GM12878 (cell line): ENCODE data around the gene CNDP1. TPM values are rescaled to one million over a fixed set of nuclear protein-coding genes. Genes with fewer than 3 reads are reported as not detected.

Source experiments
- ATAC-seq: fragments of 200-7000 bp; cut with Tn5 transposase; 3 replicates; pipeline ENCODE4 v1.9.1; 2020; ENCODE audit warnings: mild to moderate bottlenecking, moderate library complexity
- BruUV-seq: library from RNA; stranded (reverse); fragments of 400-500 nt; replicated peaks from 2 replicates; lab custom pipeline; 2021; lab: Mats Ljungman, UMichigan
- CTCF ChIA-PET: fragments of 300-600 bp; sonication (Branson Sonifier 250); formaldehyde crosslinking; extraction: SDS; loops from one replicate; lab custom pipeline; 2021; ENCODE audit warnings: inconsistent platforms; lab: Yijun Ruan, JAX
- POLR2A ChIA-PET: fragments of 350-600 bp; formaldehyde crosslinking; extraction: SDS; loops from one replicate; lab custom pipeline; 2021; ENCODE audit warnings: inconsistent platforms; lab: Charles Lee
- RAD21 ChIA-PET: fragments of 300-600 bp; sonication (Branson Sonifier 250); formaldehyde crosslinking; loops from one replicate; lab custom pipeline; 2023; ENCODE audit warnings: antibody characterized with exemption; ENCODE audit not compliant: unreplicated experiment; lab: Charles Lee
- SMC1A ChIA-PET: fragments of 300-600 bp; sonication (Branson Sonifier 250); formaldehyde crosslinking; loops from one replicate; lab custom pipeline; 2023; ENCODE audit not compliant: unreplicated experiment, uncharacterized antibody; lab: Charles Lee
- DNase-seq: peaks from one replicate; pipeline ENCODE4 v3.0.0-alpha.2; 2011; ENCODE audit warnings: low read depth, low spot score
- FAIRE-seq: peaks from 3 replicates; lab custom pipeline; 2011; peaks lifted over from hg19 to GRCh38; lab: Jason Lieb, UNC
- H2AFZ ChIP-seq: 2 replicates; pipeline ENCODE4 v1.6.0; 2011; ENCODE audit warnings: low read depth, low read length, control low read depth; ENCODE audit not compliant: control insufficient read depth
- H3K27ac ChIP-seq: 2 replicates; pipeline ENCODE4 v1.5.1; 2011; ENCODE audit warnings: control low read depth; ENCODE audit not compliant: control insufficient read depth, insufficient read depth
- H3K27me3 ChIP-seq, 2 experiments: replicated peaks in 1 of 2; 2 replicates each; pipeline versions ENCODE4 v1.6.0 to v1.6.1; 2011; ENCODE audit warnings: low read length in 1 of 2; ENCODE audit not compliant: control insufficient read depth in 2 of 2, insufficient read depth in 2 of 2
- H3K36me3 ChIP-seq, 2 experiments: 2 replicates each; pipeline ENCODE4 v1.5.1; 2011; ENCODE audit warnings: low read length in 1 of 2; ENCODE audit not compliant: control insufficient read depth in 2 of 2, insufficient read depth in 2 of 2
- H3K4me1 ChIP-seq: 2 replicates; pipeline ENCODE4 v1.6.1; 2011; ENCODE audit warnings: mild to moderate bottlenecking, low read length, moderate library complexity, mixed read lengths; ENCODE audit not compliant: control insufficient read depth, insufficient read depth
- H3K4me2 ChIP-seq: 2 replicates; pipeline ENCODE4 v1.6.0; 2011; ENCODE audit warnings: control low read depth; ENCODE audit not compliant: control insufficient read depth, insufficient read depth
- H3K4me3 ChIP-seq: fragments of 200-600 bp; sonication (generic); 2 replicates; pipeline ENCODE4 v1.5.1; 2016
- H3K79me2 ChIP-seq: 2 replicates; pipeline ENCODE4 v1.6.0; 2011; ENCODE audit warnings: low read length; ENCODE audit not compliant: control insufficient read depth, insufficient read depth
- H3K9ac ChIP-seq: 2 replicates; pipeline ENCODE4 v1.8.0; 2011; ENCODE audit warnings: low read length, control low read depth, mixed read lengths; ENCODE audit not compliant: control insufficient read depth, insufficient read depth
- H3K9me3 ChIP-seq: replicated peaks from 3 replicates; pipeline ENCODE4 v1.5.1; 2011; ENCODE audit warnings: mild to moderate bottlenecking, low read length; ENCODE audit not compliant: control insufficient read depth, insufficient read depth
- H4K20me1 ChIP-seq: 2 replicates; pipeline ENCODE4 v1.6.0; 2011; ENCODE audit not compliant: control insufficient read depth, insufficient read depth
- CBX5 ChIP-seq: sonication (generic); IDR thresholded peaks from 2 replicates; pipeline ENCODE4 v1.6.1; 2016; ENCODE audit warnings: low read depth, moderate library complexity, mild to moderate bottlenecking, inconsistent platforms
- CEBPZ ChIP-seq: fragments of 150-350 bp; IDR thresholded peaks from 2 replicates; pipeline ENCODE4 v1.6.1; 2016; ENCODE audit warnings: low read depth, low read length
- HDGF ChIP-seq: fragments of 450-650 bp; IDR thresholded peaks from 2 replicates; pipeline ENCODE4 v1.6.1; 2016; ENCODE audit warnings: antibody characterized with exemption
- IKZF2 ChIP-seq, 2 experiments: fragments of 450-650 bp; IDR thresholded peaks; 2 replicates each; pipeline ENCODE4 v1.6.1; 2017; ENCODE audit warnings: mild to moderate bottlenecking in 2 of 2, moderate library complexity in 2 of 2
- RB1 ChIP-seq: fragments of 450-650 bp; formaldehyde crosslinking; IDR thresholded peaks from 2 replicates; pipeline ENCODE4 v1.6.1; 2017; ENCODE audit warnings: mild to moderate bottlenecking, borderline replicate concordance
- RFX5 ChIP-seq: IDR thresholded peaks from 2 replicates; pipeline ENCODE4 v1.6.1; 2011; ENCODE audit warnings: low read depth, low read length, improper control_type of control experiment
- SIN3A ChIP-seq: IDR thresholded peaks from 2 replicates; pipeline ENCODE4 v1.6.1; 2012; ENCODE audit warnings: low read depth, low read length, improper control_type of control experiment
- SMARCA5 ChIP-seq: fragments of 450-650 bp; IDR thresholded peaks from 2 replicates; pipeline ENCODE4 v1.6.1; 2017; ENCODE audit warnings: mild to moderate bottlenecking
- SP1 ChIP-seq: IDR thresholded peaks from one replicate; pipeline ENCODE4 v1.6.1; 2011; ENCODE audit warnings: low read depth, low read length
- whole genome bisulfite sequencing: methylation state at CpG from one replicate; pipeline ENCODE4 v1.1.6; 2016; ENCODE audit warnings: low lambda C conversion rate; ENCODE audit not compliant: insufficient replicate concordance, insufficient coverage; ENCODE audit errors: missing lambda C conversion rate; 5-methylcytosine and 5-hydroxymethylcytosine counted together
- in situ Hi-C: fragments of 300-500 bp; cut with MboI; formaldehyde crosslinking; loops from 9 replicates; pipeline ENCODE4 v1.14.3; 2018; ENCODE audit warnings: mixed read lengths
- intact Hi-C: fragments of 100-400 bp; cut with micrococcal nuclease; formaldehyde crosslinking; loops from one replicate; pipeline ENCODE4 v1.14.2; 2022; ENCODE audit not compliant: unreplicated experiment
- polyA plus RNA-seq, 11 experiments: library from polyadenylated mRNA; depleted of rRNA in 4 of 11; unstranded in 6 of 11; stranded (reverse) in 5 of 11; fragments of >200 nt; fragmentation: Nextera tagmentation in 4 of 11; fragmentation: Illumina TruSeq in 1 of 11; extraction: Ambion mirVana in 4 of 11; extraction: Trizol in 1 of 11; gene quantifications; 1 replicate in 1 of 11; 2 replicates in 10 of 11; pipeline versions ENCODE4 v1.2.1 to v1.2.3, GENCODE V29; 2011 to 2016; ENCODE audit warnings: inconsistent platforms in 2 of 11, missing spikeins in 2 of 11, low read depth in 1 of 11
- total RNA-seq, 4 experiments: library from RNA; depleted of rRNA in 3 of 4; stranded (reverse); fragments of >200 nt in 3 of 4; fragmentation: Illumina TruSeq in 1 of 4; extraction: Trizol in 1 of 4; gene quantifications; 2 replicates each; pipeline versions ENCODE4 v1.2.1 to v1.2.3, GENCODE V29; 2013 to 2021

The CNDP1 gene
- total and polyA plus RNA-seq, 10 of the 15 experiments (the other 5 are each of a cell fraction or from before 2014, with no cell fraction given), result 0.04 to 0.05 TPM; not detected in 8

GRCh38 chr18:74547860-74548259 is 13.6 kb downstream of the CNDP1 start:
- Histone ChIP-seq H3K4me2 (no peak overlapping the region), H3K9me3 (peaks cover 5% of the 10 kb centered on the region; the same call in 1 of the 3 replicates), H3K9ac (no peak overlapping the region), H3K27me3 (no peaks in the 10 kb centered on the region), H2AFZ (no peak overlapping the region), H3K79me2 (no peaks in the 10 kb centered on the region), H4K20me1 (no peaks in the 10 kb centered on the region), H3K4me3 (no peak overlapping the region), H3K27ac (no peak overlapping the region), H3K36me3 (no peaks in the 10 kb centered on the region), H3K4me1 (0 out of 2 replicates have a peak, but pooled peaks cover 5% of the 10 kb centered on the region)
- CTCF ChIA-PET, result interaction anchor here (1.6 kb wide), 2 partner anchors 9 to 195 kb away, joined by 3 to 6 read pairs; no protein-coding TSS in a partner anchor
- no TSS peak for BruUV-seq
- in situ Hi-C loops (no loop called here), intact Hi-C loops (no loop called here)
- WGBS, result 61% methylated on average over 7 of the region's 7 CpGs
- RAD21 ChIA-PET, result no interaction called here
- TF ChIP-seq SIN3A, result no peak
- FAIRE-seq, result no peak
- DNase-seq, result no peak
- ATAC-seq, result no peak
- SMC1A ChIA-PET, result no interaction called here
- POLR2A ChIA-PET, result interaction anchor here (0.6 kb wide), 1 partner anchor 12 kb away, joined by 3 read pairs; no protein-coding TSS in a partner anchor

DNA sequence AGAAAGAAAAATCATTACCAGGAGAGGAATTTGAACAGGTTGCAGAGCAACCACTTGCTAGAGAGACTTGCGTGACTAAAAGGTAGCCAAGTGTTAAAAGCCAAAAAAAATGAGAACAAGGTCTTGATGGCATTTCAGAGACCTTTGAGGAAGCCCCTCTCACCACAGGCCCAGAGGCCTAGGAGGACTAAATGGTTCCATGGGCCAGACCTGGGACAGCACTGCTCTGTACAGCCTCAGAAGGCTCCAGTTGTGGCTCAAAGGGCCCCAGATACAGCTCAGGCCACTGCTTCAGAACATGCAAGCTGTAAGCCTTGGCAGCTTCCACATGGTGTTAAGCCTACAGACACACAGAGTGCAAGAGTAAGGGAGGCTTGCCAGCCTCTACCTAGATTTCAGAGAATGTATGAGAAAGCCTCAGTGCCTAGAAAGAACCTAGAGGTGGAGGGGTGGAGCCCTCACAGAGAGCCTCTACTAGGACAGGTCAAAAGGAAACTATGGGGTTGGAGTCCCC is 15.3 kb downstream of the CNDP1 start:
- Histone ChIP-seq H3K27me3 (no peaks in the 10 kb centered on the region), H3K36me3 (no peaks in the 10 kb centered on the region), H3K4me3 (no peak overlapping the region), H3K27ac (no peak overlapping the region), H4K20me1 (no peaks in the 10 kb centered on the region), H3K4me1 (0 out of 2 replicates have a peak, but pooled peaks cover 5% of the 10 kb centered on the region)
- FAIRE-seq, result no peak
- DNase-seq, result no peak
- ChIA-PET SMC1A (interaction anchor here (0.6 to 0.9 kb wide), 3 partner anchors 131 to 1792 kb away, joined by 3 read pairs; no protein-coding TSS in a partner anchor), RAD21 (interaction anchor here (1.0 kb wide), 1 partner anchor 197 kb away, joined by 4 read pairs; no protein-coding TSS in a partner anchor), POLR2A (no interaction called here)
- in situ Hi-C loops (loop anchor here (5.0 kb wide), 2 partner anchors 197 to 352 kb away; no protein-coding TSS in a partner anchor), intact Hi-C loops (loop anchor here (5.0 kb wide), 1 partner anchor 507 kb away; no protein-coding TSS in a partner anchor)
- no peak for ATAC-seq
- TF ChIP-seq IKZF2 (IDR thresholded peaks at IDR 0.05) (no peak), SMARCA5 (no peak), CEBPZ (peak; percentile 45; the same call in 1 of the 2 replicates), SP1 (no peak), CBX5 (peak; percentile 61; the same call in 1 of the 2 replicates), RFX5 (no peak), HDGF (no peak), RB1 (no peak)
- TF ChIP-seq, all 136 proteins: peak for 2
- Histone ChIP-seq H3K9me3 (peaks cover 5% of the 10 kb centered on the region; the same call in 1 of the 3 replicates), H2AFZ (no peak overlapping the region), H3K9ac (no peak overlapping the region), H3K4me2 (no peak overlapping the region), H3K79me2 (no peaks in the 10 kb centered on the region)
- CTCF ChIA-PET, result interaction anchor here (0.7 to 1.9 kb wide), 6 partner anchors 19 to 355 kb away, joined by 3 to 5 read pairs (median 4); no protein-coding TSS in a partner anchor
- BruUV-seq, result no TSS peak
- WGBS, result 62% methylated on average over 1 of the region's 1 CpG
